ENCODE results near the gene XPNPEP2.

XPNPEP2 gene

DNA sequence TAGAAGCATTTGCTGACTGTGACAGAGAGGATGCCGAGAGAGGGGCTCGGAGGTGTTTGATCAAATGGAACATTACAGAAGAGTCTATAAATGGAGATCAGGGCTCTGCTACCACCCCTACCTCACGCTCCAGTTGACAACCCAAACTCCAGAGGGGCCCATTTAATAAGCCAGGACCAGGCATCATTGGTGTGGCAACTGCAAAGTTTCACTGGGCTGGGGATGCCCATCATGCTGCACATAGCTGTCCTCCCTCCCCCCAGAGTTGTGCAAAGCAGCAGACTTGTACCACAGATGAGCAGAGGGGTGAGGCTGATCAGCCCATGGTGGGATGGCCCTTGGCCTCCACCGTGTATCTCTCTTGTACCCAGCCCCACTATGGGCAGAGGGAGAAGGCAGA, 38.2 kb upstream of the XPNPEP2 start:
- Histone ChIP-seq H3K36me3 (ENCODE audit: control insufficient read depth, insufficient read depth, low read length) (no peaks in the 10 kb centered on the region), H3K4me3 (replicated peaks; ENCODE audit: low read depth, low read length) (no peak overlapping the region), H3K27me3 (replicated peaks; ENCODE audit: control insufficient read depth, insufficient read depth, low read length) (no peaks in the 10 kb centered on the region; the same call in 1 of the 2 replicates)
- TF ChIP-seq CTCF (IDR thresholded peaks at IDR 0.05; ENCODE audit: insufficient read depth, low read length, poor library complexity, severe bottlenecking), result no peak
- no peak for DNase-seq (ENCODE audit: extremely low read depth, insufficient read length)

GRCh38 chrX:129701624-129702069, 37.1 kb upstream of the XPNPEP2 start:
- DNase-seq (ENCODE audit: extremely low read depth, insufficient read length), result no peak
- H3K4me3 ChIP-seq (replicated peaks; ENCODE audit: low read depth, low read length), result no peak overlapping the region
- no peaks in the 10 kb centered on the region for H3K36me3 ChIP-seq (ENCODE audit: control insufficient read depth, insufficient read depth, low read length)
- no peak for TF ChIP-seq CTCF (IDR thresholded peaks at IDR 0.05; ENCODE audit: insufficient read depth, low read length, poor library complexity, severe bottlenecking)
- H3K27me3 ChIP-seq (replicated peaks; ENCODE audit: control insufficient read depth, insufficient read depth, low read length), result no peaks in the 10 kb centered on the region

DNA sequence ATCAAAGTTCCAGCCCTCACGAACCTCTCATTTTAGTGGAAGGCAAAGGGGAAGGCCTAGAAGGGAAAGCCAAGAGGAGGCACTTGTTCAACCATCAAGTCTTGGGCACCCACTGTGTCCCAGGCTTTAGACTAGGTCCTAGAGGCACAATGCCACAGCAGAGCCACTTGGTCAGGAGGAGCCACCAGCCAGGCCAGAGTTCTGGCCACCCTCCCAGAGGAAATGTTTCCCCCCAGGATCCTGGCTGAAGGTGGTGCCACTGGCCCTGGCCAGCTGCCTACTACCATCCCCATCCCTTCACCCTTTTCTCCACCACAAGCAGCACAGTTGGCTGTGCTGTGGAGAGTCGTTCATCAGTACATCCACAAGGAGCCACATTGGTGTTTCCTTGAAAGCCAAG, 34.3 kb upstream of the XPNPEP2 start:
- H3K36me3 ChIP-seq (ENCODE audit: control insufficient read depth, insufficient read depth, low read length), result no peaks in the 10 kb centered on the region
- no peak for DNase-seq (ENCODE audit: extremely low read depth, insufficient read length)
- H3K4me3 ChIP-seq (replicated peaks; ENCODE audit: low read depth, low read length), result no peak overlapping the region
- no peaks in the 10 kb centered on the region; the same call in 1 of the 2 replicates for H3K27me3 ChIP-seq (replicated peaks; ENCODE audit: control insufficient read depth, insufficient read depth, low read length)
- TF ChIP-seq CTCF (IDR thresholded peaks at IDR 0.05; ENCODE audit: insufficient read depth, low read length, poor library complexity, severe bottlenecking), result no peak

DNA sequence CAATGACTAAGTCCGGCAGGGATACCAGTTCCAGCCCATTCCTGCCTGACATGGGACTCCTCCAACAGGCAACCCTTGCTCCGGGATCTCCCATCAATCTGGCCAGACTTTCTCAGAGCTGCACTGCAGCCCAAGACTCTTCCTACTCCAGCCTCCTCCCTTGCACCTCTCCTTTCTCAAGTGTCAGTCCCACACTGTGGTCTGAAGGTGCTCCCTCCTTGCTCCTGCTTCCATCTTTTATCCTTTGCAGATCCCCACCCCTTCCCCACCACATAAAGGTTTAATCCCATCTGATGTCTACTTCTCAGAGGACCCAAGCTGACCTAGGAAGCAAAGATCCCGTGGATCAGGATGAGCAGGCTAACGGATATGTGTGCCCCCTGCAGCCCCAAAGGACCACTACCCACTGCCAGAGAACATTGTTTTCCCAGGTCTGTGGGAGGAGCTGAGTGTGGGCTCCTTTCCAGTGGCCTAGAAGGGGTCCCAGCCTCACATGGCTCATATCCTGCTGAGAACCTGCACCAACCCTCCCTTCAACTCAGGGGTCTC, 33.3 kb upstream of the XPNPEP2 start:
- no peaks in the 10 kb centered on the region; the same call in 1 of the 2 replicates for H3K27me3 ChIP-seq (replicated peaks; ENCODE audit: control insufficient read depth, insufficient read depth, low read length)
- no peaks in the 10 kb centered on the region for H3K36me3 ChIP-seq (ENCODE audit: control insufficient read depth, insufficient read depth, low read length)
- TF ChIP-seq CTCF (IDR thresholded peaks at IDR 0.05; ENCODE audit: insufficient read depth, low read length, poor library complexity, severe bottlenecking), result no peak
- DNase-seq (ENCODE audit: extremely low read depth, insufficient read length), result no peak
- no peak overlapping the region for H3K4me3 ChIP-seq (replicated peaks; ENCODE audit: low read depth, low read length)

GRCh38 chrX:129705988-129706387, 32.8 kb upstream of the XPNPEP2 start:
- Histone ChIP-seq H3K4me3 (replicated peaks; ENCODE audit: low read depth, low read length) (no peak overlapping the region), H3K27me3 (replicated peaks; ENCODE audit: control insufficient read depth, insufficient read depth, low read length) (no peaks in the 10 kb centered on the region; the same call in 1 of the 2 replicates), H3K36me3 (ENCODE audit: control insufficient read depth, insufficient read depth, low read length) (no peaks in the 10 kb centered on the region)
- no peak for TF ChIP-seq CTCF (IDR thresholded peaks at IDR 0.05; ENCODE audit: insufficient read depth, low read length, poor library complexity, severe bottlenecking)
- DNase-seq (ENCODE audit: extremely low read depth, insufficient read length), result no peak
